Body of pancreas (tissue), 4 donors: ENCODE measurements around the gene EPM2AIP1. TPM values are rescaled to one million over a fixed set of nuclear protein-coding genes. Genes with fewer than 3 reads are reported as not detected.
A peak's percentile ranks its signal among the peaks of the same experiment; 100 is the strongest.

Experiments
- ATAC-seq: fragments of 150-250 bp; one replicate; pipeline ENCODE4 v1.9.1; 2016
- DNase-seq, 4 donors: peaks; one replicate each; pipeline ENCODE4 v3.0.0-alpha.2; 2019
- H3K27ac ChIP-seq, 4 donors: fragments of 200-600 bp; sonication (generic); 1 replicate in 3 of 4; 2 replicates in 1 of 4; pipeline versions ENCODE4 v1.5.1 to v1.6.1; 2016 to 2019; ENCODE audit warnings: mild to moderate bottlenecking in 1 of 4, mixed read lengths in 1 of 4, moderate library complexity in 1 of 4
- H3K27me3 ChIP-seq, 2 donors: fragments of 200-600 bp; sonication (generic); one replicate each; pipeline ENCODE4 v1.6.0; 2016; ENCODE audit warnings: mild to moderate bottlenecking in 1 of 2
- H3K36me3 ChIP-seq, 2 donors: fragments of 200-600 bp; sonication (generic); replicated peaks in 1 of 2; 2 replicates each; pipeline ENCODE4 v1.5.1; 2016; ENCODE audit warnings: low read depth in 2 of 2; ENCODE audit not compliant: insufficient read depth in 1 of 2
- H3K4me1 ChIP-seq: fragments of 200-600 bp; sonication (generic); one replicate; pipeline ENCODE4 v1.6.0; 2016
- H3K4me3 ChIP-seq, 2 donors: fragments of 200-600 bp; sonication (generic); 1 replicate in 1 of 2; 2 replicates in 1 of 2; pipeline ENCODE4 v1.5.1; 2016 to 2019
- H3K9me3 ChIP-seq, 3 donors: fragments of 200-600 bp; sonication (generic); 1 replicate in 2 of 3; 2 replicates in 1 of 3; pipeline ENCODE4 v1.5.1; 2016
- POLR2A ChIP-seq, 3 donors: fragments of 450-650 bp; IDR thresholded peaks; one replicate each; pipeline ENCODE4 v1.6.1; 2016; ENCODE audit warnings: antibody characterized with exemption in 3 of 3, mild to moderate bottlenecking in 2 of 3
- WGBS, 2 donors: methylation state at CpG; one replicate each; pipeline ENCODE4 v1.1.5; 2017; 5-methylcytosine and 5-hydroxymethylcytosine counted together
- intact Hi-C: fragments of 100-400 bp; cut with DNase I; formaldehyde crosslinking; loops from one replicate; pipeline ENCODE4 v1.15.1; 2023
- total RNA-seq, 2 donors: library from RNA; depleted of rRNA; stranded (reverse); fragments of >200 nt; gene quantifications; one replicate each; pipeline ENCODE4 v1.1.0, GENCODE V29; 2016
- TF ChIP-seq, protein P1 (sequence below), 7 experiments: fragments of 450-650 bp in 4 of 7; fragments of 200-600 bp in 3 of 7; sonication (generic) in 3 of 7; IDR thresholded peaks; one replicate each; pipeline ENCODE4 v1.5.1; 2016 to 2019; ENCODE audit warnings: antibody characterized with exemption in 7 of 7

EPM2AIP1 gene
- total RNA-seq, 2 donors from 2014 or later, result 9.1 to 10.9 TPM

DNA sequence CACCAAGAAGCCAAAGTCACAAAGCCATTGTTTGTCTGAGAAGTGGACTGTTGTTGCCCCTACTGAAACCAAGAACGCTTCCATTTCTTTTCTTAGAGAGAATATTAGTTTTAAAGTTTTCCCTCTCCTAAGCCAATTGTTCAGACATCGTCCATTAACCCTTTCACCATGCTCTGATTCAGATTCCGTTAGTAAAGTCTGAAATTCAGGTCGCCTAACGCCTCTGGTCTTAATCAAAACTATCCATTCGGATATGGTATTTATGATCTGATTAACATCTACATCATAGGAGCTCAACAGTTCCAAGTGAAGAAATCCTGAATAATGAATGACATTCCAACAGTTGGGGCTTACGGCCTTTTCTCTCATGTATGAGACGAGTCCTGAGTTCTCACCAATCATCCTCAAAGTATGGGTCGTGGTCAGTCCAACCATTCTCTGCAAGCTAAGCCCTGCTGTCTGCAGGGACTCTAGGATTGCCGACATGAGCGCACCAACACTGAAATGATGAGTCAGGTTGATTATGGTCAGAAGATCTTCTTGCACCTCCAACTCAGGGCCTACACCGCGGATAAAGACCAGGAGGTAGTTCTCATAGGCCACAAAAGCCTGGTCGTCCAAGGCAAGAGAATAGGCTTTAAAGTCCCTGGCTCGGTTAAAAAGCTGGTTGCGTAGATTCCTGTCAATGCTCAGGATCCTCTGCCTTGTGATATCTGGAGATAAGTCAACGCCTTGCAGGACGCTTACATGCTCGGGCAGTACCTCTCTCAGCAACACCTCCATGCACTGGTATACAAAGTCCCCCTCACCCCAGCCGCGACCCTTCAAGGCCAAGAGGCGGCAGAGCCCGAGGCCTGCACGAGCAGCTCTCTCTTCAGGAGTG, 767 bp downstream of the EPM2AIP1 start:
- DNase-seq, result peak in 3 of 4 donors; percentile 17 to 21 (median 18)
- intact Hi-C loops, result no loop called here
- Histone ChIP-seq H3K27me3 (no peaks in the 10 kb centered on the region), H3K36me3 (peaks cover 0 to 2% of the 10 kb centered on the region in 2 donors), H3K9me3 (no peaks in the 10 kb centered on the region), H3K4me3 (peak overlapping the region; percentile 12 to 38), H3K4me1 (peaks cover 55% of the 10 kb centered on the region), H3K27ac (peak overlapping the region; percentile 93 to 97 (median 95))
- ATAC-seq, result no peak
- WGBS, 2 donors, result 10 to 26% methylated on average over 14 to 24 of the region's 24 CpGs
- TF ChIP-seq, protein P1, sequence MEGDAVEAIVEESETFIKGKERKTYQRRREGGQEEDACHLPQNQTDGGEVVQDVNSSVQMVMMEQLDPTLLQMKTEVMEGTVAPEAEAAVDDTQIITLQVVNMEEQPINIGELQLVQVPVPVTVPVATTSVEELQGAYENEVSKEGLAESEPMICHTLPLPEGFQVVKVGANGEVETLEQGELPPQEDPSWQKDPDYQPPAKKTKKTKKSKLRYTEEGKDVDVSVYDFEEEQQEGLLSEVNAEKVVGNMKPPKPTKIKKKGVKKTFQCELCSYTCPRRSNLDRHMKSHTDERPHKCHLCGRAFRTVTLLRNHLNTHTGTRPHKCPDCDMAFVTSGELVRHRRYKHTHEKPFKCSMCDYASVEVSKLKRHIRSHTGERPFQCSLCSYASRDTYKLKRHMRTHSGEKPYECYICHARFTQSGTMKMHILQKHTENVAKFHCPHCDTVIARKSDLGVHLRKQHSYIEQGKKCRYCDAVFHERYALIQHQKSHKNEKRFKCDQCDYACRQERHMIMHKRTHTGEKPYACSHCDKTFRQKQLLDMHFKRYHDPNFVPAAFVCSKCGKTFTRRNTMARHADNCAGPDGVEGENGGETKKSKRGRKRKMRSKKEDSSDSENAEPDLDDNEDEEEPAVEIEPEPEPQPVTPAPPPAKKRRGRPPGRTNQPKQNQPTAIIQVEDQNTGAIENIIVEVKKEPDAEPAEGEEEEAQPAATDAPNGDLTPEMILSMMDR (IDR thresholded peaks at IDR 0.05), result no peak
- no peak for TF ChIP-seq POLR2A (IDR thresholded peaks at IDR 0.05)

- H3K27ac ChIP-seq, result no peak overlapping the region
- intact Hi-C loops, result no loop called here
- no peak for ATAC-seq
- H3K27me3 ChIP-seq, result no peaks in the 10 kb centered on the region
- DNase-seq, result no peak
- H3K9me3 ChIP-seq, result no peaks in the 10 kb centered on the region
- H3K4me3 ChIP-seq, result no peak overlapping the region
- 75% methylated on average over 3 of the region's 3 CpGs for WGBS, 2 donors
- H3K4me1 ChIP-seq, result peaks cover 55% of the 10 kb centered on the region
- peaks cover 0 to 4% of the 10 kb centered on the region in 2 donors for H3K36me3 ChIP-seq
- TF ChIP-seq, protein P1 (IDR thresholded peaks at IDR 0.05), result no peak
- no peak for TF ChIP-seq POLR2A (IDR thresholded peaks at IDR 0.05)
Measured at GRCh38 chr3:36991147-36991546, 1.8 kb downstream of the EPM2AIP1 start.

DNA sequence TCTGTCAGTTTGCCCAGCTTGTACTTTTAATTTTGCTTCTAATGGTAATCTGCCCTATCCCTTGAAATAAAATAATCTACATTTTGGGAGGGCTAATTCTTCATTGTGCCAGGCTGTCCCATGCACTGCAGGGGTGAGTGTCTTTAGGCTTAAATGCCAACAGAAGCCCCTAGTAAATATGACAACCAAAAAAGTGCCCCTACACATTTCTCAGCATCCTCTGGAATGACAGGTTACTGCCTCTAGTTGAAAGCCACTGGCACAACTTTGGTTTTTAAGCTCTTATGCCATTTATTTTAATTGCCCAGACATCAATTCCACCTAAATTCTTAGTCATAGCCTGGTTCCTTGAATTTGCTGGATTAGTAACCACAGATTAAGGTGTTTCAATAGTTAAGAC, 3.4 kb downstream of the EPM2AIP1 start:
- Histone ChIP-seq H3K36me3 (peaks cover 0 to 11% of the 10 kb centered on the region in 2 donors), H3K27ac (no peak overlapping the region), H3K27me3 (no peaks in the 10 kb centered on the region), H3K4me3 (no peak overlapping the region), H3K9me3 (no peaks in the 10 kb centered on the region), H3K4me1 (peaks cover 50% of the 10 kb centered on the region)
- intact Hi-C loops, result no loop called here
- TF ChIP-seq POLR2A (IDR thresholded peaks at IDR 0.05), result no peak
- TF ChIP-seq, protein P1 (IDR thresholded peaks at IDR 0.05), result no peak
- ATAC-seq, result no peak
- DNase-seq, result no peak

DNA sequence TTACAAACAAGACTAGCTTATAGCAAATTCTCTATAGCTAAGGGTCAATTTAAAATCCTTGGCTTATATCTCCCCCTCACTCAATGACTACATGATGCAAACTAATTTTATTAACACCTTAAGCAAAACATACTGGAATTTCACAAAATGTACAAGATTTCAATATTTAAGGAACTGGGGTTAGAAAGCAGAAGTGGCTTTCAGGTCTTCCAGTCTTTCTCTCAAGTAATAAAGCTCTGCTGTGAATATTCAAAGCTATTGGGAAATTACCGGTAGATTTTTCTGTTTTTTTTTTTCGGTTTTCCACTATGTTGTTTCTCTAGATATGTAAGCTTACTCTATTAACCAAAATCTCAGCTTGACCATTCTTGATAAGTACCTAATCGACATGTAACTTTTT, 3.9 kb downstream of the EPM2AIP1 start:
- 58 to 82% methylated on average over 3 of the region's 3 CpGs for WGBS, 2 donors
- TF ChIP-seq, protein P1 (IDR thresholded peaks at IDR 0.05), result no peak
- TF ChIP-seq POLR2A (IDR thresholded peaks at IDR 0.05), result no peak
- ATAC-seq, result no peak
- DNase-seq, result no peak
- Histone ChIP-seq H3K27ac (no peak overlapping the region), H3K9me3 (no peaks in the 10 kb centered on the region), H3K4me3 (no peak overlapping the region), H3K27me3 (no peaks in the 10 kb centered on the region), H3K4me1 (peaks cover 45% of the 10 kb centered on the region), H3K36me3 (peaks cover 0 to 11% of the 10 kb centered on the region in 2 donors)
- intact Hi-C loops, result no loop called here
